Fibroblast of skin of abdomen (primary cell): Measurements from ENCODE around the gene FAM98C. TPM values are rescaled to one million over a fixed set of nuclear protein-coding genes. Genes with fewer than 3 reads are reported as not detected.
"Not testable (repeated sequence)": the region's sequence is repeated elsewhere in the genome, so short reads cannot be mapped to it uniquely, and the experiment has no call there.

ENCODE experiments used
- DNase-seq: peaks from one replicate; pipeline ENCODE4 v3.0.0-alpha.2; 2013
- polyA plus RNA-seq, 2 experiments: library from polyadenylated mRNA; unstranded; fragments of 120-200 nt; gene quantifications; one replicate each; pipeline ENCODE4 v1.2.1, GENCODE V29; 2013; ENCODE audit not compliant: insufficient read length in 2 of 2

FAM98C gene
- polyA plus RNA-seq (2013, experiment 1 of 2; ENCODE audit: insufficient read length): 10.9 TPM
- polyA plus RNA-seq (2013, experiment 2 of 2; ENCODE audit: insufficient read length): 8.4 TPM

GRCh38 chr19:38402967-38403674 is at the start of gene FAM98C:
Gene FAM98C (plus strand): TSS chr19:38403093. CDS start chr19:38403154, 61 bp downstream.
- DNase-seq: peak; percentile 96

- no peak for DNase-seq
Observed at GRCh38 chr19:38355728-38356725, 46.9 kb upstream of the FAM98C start.

- no peak for DNase-seq
Observed at GRCh38 chr19:38358071-38358470, 44.8 kb upstream of the FAM98C start.

GRCh38 chr19:38359242-38360021 is 43.5 kb upstream of the FAM98C start:
- no peak for DNase-seq

GRCh38 chr19:38360351-38360750 is 42.5 kb upstream of the FAM98C start:
- DNase-seq: no peak

- DNase-seq: no peak
Observed at GRCh38 chr19:38360839-38361631, 41.9 kb upstream of the FAM98C start.

GRCh38 chr19:38361633-38362075 is 41.2 kb upstream of the FAM98C start:
- peak; percentile 56 for DNase-seq

- DNase-seq: peak; percentile 37
Observed at GRCh38 chr19:38362076-38362945, 40.6 kb upstream of the FAM98C start.

- DNase-seq: not testable (repeated sequence)
Observed at GRCh38 chr19:38362946-38363688, 39.8 kb upstream of the FAM98C start.

- DNase-seq: no peak
Observed at GRCh38 chr19:38367041-38367440, 35.9 kb upstream of the FAM98C start.

- DNase-seq: no peak
Observed at GRCh38 chr19:38369584-38369983, 33.3 kb upstream of the FAM98C start.

- no peak for DNase-seq
Observed at GRCh38 chr19:38370299-38370698, 32.6 kb upstream of the FAM98C start.

- DNase-seq: no peak
Observed at GRCh38 chr19:38371081-38371480, 31.8 kb upstream of the FAM98C start.

GRCh38 chr19:38373907-38374331 is 29.0 kb upstream of the FAM98C start:
- no peak for DNase-seq

GRCh38 chr19:38374332-38375097 is 28.4 kb upstream of the FAM98C start, which contains the start of gene PSMD8:
Gene PSMD8 (plus strand): TSS chr19:38374571. CDS start chr19:38374602, 31 bp downstream.
- DNase-seq: peak; percentile 98

- DNase-seq: no peak
Observed at GRCh38 chr19:38375098-38375493, 27.8 kb upstream of the FAM98C start.

- DNase-seq: peak; percentile 32
Observed at GRCh38 chr19:38375748-38376147, 27.1 kb upstream of the FAM98C start.

- DNase-seq: no peak
Observed at GRCh38 chr19:38376576-38376975, 26.3 kb upstream of the FAM98C start.

- no peak for DNase-seq
Observed at GRCh38 chr19:38377052-38377451, 25.8 kb upstream of the FAM98C start.
